ENCODE results near the gene IRAK1.

Gene IRAK1

GRCh38 chrX:153960786-153961185 is 58.9 kb downstream of the IRAK1 start:
- no peak for FAIRE-seq

More at GRCh38 chrX:153960786-153961185, 58.9 kb downstream of the IRAK1 start:
- no peak for DNase-seq (ENCODE audit: extremely low spot score, insufficient read length, low read depth)
